Measurements from ENCODE around the gene GPR45.

Gene GPR45, protein sequence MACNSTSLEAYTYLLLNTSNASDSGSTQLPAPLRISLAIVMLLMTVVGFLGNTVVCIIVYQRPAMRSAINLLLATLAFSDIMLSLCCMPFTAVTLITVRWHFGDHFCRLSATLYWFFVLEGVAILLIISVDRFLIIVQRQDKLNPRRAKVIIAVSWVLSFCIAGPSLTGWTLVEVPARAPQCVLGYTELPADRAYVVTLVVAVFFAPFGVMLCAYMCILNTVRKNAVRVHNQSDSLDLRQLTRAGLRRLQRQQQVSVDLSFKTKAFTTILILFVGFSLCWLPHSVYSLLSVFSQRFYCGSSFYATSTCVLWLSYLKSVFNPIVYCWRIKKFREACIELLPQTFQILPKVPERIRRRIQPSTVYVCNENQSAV

DNA sequence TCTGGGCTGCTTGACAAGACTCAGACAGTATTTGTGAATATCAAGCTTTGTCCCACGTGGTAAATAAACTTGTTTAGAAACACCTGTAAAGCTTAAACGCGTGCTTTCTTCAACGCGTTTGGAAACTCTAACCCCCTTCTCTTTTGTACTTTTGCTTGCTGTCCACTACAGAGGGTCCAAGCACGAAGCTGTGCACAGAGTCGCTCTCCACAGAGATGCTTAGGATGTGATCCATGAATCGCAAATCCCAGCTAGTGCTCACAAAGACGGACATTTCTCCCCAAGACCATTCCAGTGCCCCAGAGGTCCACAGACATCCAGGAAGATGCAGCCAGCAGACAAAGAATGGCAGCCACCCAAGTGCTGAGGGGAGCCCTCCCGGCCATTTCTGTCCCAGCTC, at the start of gene GPR45:
Gene GPR45, plus strand, starts transcription at position 301 of the 400 bp plus-strand sequence. CDS start 116 bp downstream, outside the sequence.
- in situ Hi-C loops (cut with HindIII; ENCODE audit: low sequenced_read_pairs), result no loop called here
- DNase-seq (ENCODE audit: low read depth, low spot score), result no peak
- no peak within 1 kb of the TSS for H3K4me3 ChIP-seq (ENCODE audit: low read depth, low read length)
- TF ChIP-seq, protein P1, sequence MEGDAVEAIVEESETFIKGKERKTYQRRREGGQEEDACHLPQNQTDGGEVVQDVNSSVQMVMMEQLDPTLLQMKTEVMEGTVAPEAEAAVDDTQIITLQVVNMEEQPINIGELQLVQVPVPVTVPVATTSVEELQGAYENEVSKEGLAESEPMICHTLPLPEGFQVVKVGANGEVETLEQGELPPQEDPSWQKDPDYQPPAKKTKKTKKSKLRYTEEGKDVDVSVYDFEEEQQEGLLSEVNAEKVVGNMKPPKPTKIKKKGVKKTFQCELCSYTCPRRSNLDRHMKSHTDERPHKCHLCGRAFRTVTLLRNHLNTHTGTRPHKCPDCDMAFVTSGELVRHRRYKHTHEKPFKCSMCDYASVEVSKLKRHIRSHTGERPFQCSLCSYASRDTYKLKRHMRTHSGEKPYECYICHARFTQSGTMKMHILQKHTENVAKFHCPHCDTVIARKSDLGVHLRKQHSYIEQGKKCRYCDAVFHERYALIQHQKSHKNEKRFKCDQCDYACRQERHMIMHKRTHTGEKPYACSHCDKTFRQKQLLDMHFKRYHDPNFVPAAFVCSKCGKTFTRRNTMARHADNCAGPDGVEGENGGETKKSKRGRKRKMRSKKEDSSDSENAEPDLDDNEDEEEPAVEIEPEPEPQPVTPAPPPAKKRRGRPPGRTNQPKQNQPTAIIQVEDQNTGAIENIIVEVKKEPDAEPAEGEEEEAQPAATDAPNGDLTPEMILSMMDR (IDR thresholded peaks at IDR 0.05; ENCODE audit: low read depth, low read length), result no peak

DNA sequence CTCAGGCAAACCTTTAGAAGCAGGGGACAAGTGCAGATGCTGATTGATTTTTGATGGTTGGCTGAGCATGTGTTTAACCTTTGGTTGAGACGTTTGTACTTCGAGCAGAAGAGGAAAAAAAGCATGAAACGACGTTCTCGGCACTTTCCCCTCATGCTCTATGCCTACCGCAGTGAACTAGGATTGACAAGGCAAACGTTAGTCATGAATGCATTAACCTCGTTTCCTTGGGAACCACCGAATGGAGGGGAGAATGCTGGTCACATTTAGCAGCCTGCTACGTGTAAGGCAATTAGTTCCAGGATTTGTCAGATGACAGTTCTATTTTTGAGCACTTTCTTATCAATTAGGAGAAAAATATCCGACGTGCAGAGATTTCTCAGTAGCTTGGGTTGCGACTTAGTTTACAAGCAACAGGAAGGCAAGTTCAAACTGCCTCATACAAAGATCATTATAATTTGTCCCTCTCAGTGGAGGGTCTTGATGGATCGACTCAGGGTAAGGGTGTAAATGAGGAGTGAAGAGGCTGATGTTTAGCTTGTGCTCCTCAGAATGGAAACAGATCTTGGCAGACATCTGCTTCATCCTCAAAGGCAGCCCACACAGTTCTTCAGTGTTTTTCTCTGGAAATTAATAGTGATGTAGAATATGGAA, 47.4 kb upstream of the GPR45 start:
- DNase-seq (ENCODE audit: low read depth, low spot score), result no peak
- H3K4me3 ChIP-seq (ENCODE audit: low read depth, low read length), result no peak overlapping the region
- in situ Hi-C loops (cut with HindIII; ENCODE audit: low sequenced_read_pairs), result no loop called here
- TF ChIP-seq, protein P1 (IDR thresholded peaks at IDR 0.05; ENCODE audit: low read depth, low read length), result no peak

DNA sequence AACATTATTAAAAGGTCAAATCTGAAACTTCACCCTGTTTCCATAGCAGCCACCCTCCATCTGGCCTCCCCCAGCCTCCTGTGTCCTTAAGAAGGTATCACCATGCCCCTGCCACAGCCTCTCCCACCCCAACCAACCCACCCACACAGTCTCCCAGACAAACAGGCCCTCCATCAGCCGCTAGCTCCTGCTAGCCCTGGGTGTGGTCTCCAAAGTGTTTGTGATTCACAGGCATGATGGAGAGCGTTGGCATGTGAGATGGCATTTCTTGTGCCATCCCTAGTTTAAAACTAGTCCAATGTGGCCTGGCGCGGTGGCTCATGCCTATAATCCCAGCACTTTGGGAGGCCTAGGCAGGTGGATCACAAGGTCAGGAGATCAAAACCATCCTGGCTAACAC, 44.9 kb upstream of the GPR45 start:
- no peak overlapping the region for H3K4me3 ChIP-seq (ENCODE audit: low read depth, low read length)
- DNase-seq (ENCODE audit: low read depth, low spot score), result no peak
- in situ Hi-C loops (cut with HindIII; ENCODE audit: low sequenced_read_pairs), result no loop called here
- TF ChIP-seq, protein P1 (IDR thresholded peaks at IDR 0.05; ENCODE audit: low read depth, low read length), result no peak

DNA sequence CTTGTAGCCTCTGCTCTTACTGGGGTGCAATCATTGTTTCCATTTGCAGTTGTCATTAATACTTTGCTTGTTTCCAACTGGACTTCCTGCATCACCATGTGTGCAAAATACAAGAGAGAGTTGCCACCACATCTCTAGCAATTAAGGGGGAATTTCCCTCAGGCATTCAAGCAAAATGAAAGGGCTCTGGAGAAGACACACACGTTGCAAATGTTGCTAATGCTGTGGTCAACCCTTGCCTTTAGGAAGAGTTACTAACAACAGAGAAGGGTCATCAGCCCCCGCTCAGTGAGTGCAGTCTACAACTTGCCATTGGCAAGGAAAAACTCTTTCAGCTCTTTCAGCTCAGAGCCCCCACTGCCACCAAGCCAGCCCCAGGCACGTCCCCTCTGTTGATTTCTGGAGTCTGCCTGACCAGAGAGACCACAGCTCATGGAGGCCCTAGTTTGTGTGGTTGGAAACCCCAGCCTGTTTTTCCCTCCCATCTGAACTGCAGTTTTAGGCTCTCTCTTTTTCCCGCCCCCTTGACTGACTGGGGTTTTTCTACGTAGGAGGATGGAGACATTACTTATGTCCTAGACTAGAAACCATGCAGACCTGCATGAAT, 25.9 kb upstream of the GPR45 start:
- in situ Hi-C loops (cut with HindIII; ENCODE audit: low sequenced_read_pairs), result no loop called here
- TF ChIP-seq, protein P1 (IDR thresholded peaks at IDR 0.05; ENCODE audit: low read depth, low read length), result no peak
- DNase-seq (ENCODE audit: low read depth, low spot score), result no peak
- H3K4me3 ChIP-seq (ENCODE audit: low read depth, low read length), result no peak overlapping the region

DNA sequence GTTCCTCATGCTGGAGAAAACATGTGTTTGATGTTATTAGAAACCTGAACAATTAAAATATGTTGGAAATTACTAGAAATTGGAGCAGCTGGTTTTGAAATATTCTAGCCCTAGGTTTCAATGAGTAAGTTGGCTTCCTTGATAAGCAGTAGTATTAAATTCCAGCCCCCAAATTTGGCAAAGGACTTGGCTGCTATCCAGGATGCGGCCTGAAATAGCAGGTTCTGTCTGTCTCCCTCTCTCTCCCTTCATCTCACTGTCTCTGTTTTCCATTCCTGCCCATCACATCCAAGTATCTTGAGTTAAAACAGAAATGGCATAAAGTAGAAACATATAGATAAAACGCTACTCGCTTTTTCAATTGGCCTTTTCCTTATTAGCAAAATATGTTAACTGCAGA, 20.9 kb upstream of the GPR45 start:
- in situ Hi-C loops (cut with HindIII; ENCODE audit: low sequenced_read_pairs), result no loop called here
- H3K4me3 ChIP-seq (ENCODE audit: low read depth, low read length), result no peak overlapping the region
- TF ChIP-seq, protein P1 (IDR thresholded peaks at IDR 0.05; ENCODE audit: low read depth, low read length), result no peak
- DNase-seq (ENCODE audit: low read depth, low spot score), result no peak

DNA sequence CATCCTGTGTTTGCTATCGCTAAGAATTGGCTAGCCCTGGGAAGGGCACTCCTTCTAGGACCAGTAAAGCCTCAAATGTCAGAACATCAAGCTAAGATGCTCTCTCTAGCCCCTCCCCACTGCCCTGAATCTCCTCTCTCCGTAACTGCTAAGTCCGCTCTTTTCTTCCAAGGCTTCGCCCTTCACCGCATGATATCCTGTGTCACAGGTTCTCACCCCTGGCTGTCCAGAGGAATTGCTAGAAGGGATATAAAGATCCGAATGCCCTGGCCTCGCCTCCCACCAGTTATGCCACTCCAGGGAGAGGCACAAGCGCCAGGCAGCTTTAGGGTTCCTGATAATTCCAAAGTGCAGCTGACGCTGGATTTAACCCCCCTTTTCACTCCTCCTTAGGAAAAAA, 17.1 kb upstream of the GPR45 start:
- no peak overlapping the region for H3K4me3 ChIP-seq (ENCODE audit: low read depth, low read length)
- DNase-seq (ENCODE audit: low read depth, low spot score), result no peak
- in situ Hi-C loops (cut with HindIII; ENCODE audit: low sequenced_read_pairs), result no loop called here
- TF ChIP-seq, protein P1 (IDR thresholded peaks at IDR 0.05; ENCODE audit: low read depth, low read length), result no peak
